CD4-positive, alpha-beta T cell treated with Interleukin-10 for 1 hour (primary cell): ENCODE measurements around the gene SLC6A19.

ENCODE experiments used
- DNase-seq: peaks from one replicate; pipeline ENCODE4 v3.0.0-alpha.2; 2020

Gene SLC6A19

GRCh38 chr5:1270933-1271914, 69.8 kb downstream of the SLC6A19 start:
- no peak for DNase-seq

GRCh38 chr5:1272201-1272600, 70.8 kb downstream of the SLC6A19 start:
- no peak for DNase-seq

- DNase-seq, result no peak
Measured at GRCh38 chr5:1273745-1274144, 72.3 kb downstream of the SLC6A19 start.

- no peak for DNase-seq
Measured at GRCh38 chr5:1274471-1274870, 73.1 kb downstream of the SLC6A19 start.
